HepG2 (cell line): ENCODE measurements around the gene HOXA7. TPM values are rescaled to one million over a fixed set of nuclear protein-coding genes. Genes with fewer than 3 reads are reported as not detected.

Experiments
- BCL6 ChIP-seq: IDR thresholded peaks from 2 replicates; pipeline ENCODE4 v1.6.1; 2016; ENCODE audit warnings: missing genetic modification reagents, missing compliant biosample characterization
- CBFB ChIP-seq: sonication (generic); formaldehyde crosslinking; IDR thresholded peaks from 2 replicates; pipeline ENCODE4 v1.4.0; 2020; ENCODE audit warnings: missing genetic modification reagents
- CBX2 ChIP-seq, 2 experiments: fragments of 200-600 bp in 1 of 2; sonication (generic); formaldehyde crosslinking in 1 of 2; IDR thresholded peaks; 2 replicates each; pipeline versions ENCODE4 v1.7.0 to v1.8.1; 2018 to 2022; ENCODE audit warnings: low read depth in 2 of 2, low read length in 1 of 2, mild to moderate bottlenecking in 1 of 2, missing genetic modification reagents in 1 of 2
- CREB1 ChIP-seq, 2 experiments: fragments of 450-650 bp in 1 of 2; IDR thresholded peaks; 2 replicates each; pipeline ENCODE4 v1.6.1; 2016 to 2017; ENCODE audit warnings: control low read depth in 1 of 2, mild to moderate bottlenecking in 1 of 2, missing compliant biosample characterization in 1 of 2, missing genetic modification characterization in 1 of 2
- FOXP1 ChIP-seq, 2 experiments: fragments of 450-650 bp in 1 of 2; IDR thresholded peaks; 2 replicates each; pipeline ENCODE4 v1.6.1; 2017 to 2018; ENCODE audit warnings: antibody characterized with exemption in 1 of 2
- HNRNPK ChIP-seq: fragments of 200-400 bp; formaldehyde crosslinking; IDR thresholded peaks from 2 replicates; pipeline ENCODE4 v1.6.1; 2018; ENCODE audit warnings: low read length, low read depth, moderate library complexity, mild to moderate bottlenecking; ENCODE audit not compliant: poor library complexity, severe bottlenecking
- MED8 ChIP-seq: sonication (generic); formaldehyde crosslinking; IDR thresholded peaks from 2 replicates; pipeline ENCODE4 v1.8.1; 2023; ENCODE audit warnings: mild to moderate bottlenecking, missing genetic modification reagents; ENCODE audit not compliant: insufficient replicate concordance
- MYC ChIP-seq: sonication (generic); formaldehyde crosslinking; IDR thresholded peaks from 2 replicates; pipeline ENCODE4 v1.9.0; 2021; ENCODE audit warnings: missing genetic modification reagents, borderline replicate concordance
- MZF1 ChIP-seq: sonication (generic); formaldehyde crosslinking; IDR thresholded peaks from 2 replicates; pipeline ENCODE4 v1.8.1; 2023; ENCODE audit warnings: mild to moderate bottlenecking, missing genetic modification reagents, borderline replicate concordance
- NRL ChIP-seq: sonication (generic); formaldehyde crosslinking; IDR thresholded peaks from 2 replicates; pipeline ENCODE4 v1.5.0; 2020; ENCODE audit warnings: missing genetic modification reagents, mild to moderate bottlenecking, moderate library complexity, borderline replicate concordance
- PHF21A ChIP-seq: sonication (generic); formaldehyde crosslinking; IDR thresholded peaks from 2 replicates; pipeline ENCODE4 v1.5.0; 2020; ENCODE audit warnings: mild to moderate bottlenecking, missing genetic modification reagents
- PTBP1 ChIP-seq: fragments of 200-400 bp; formaldehyde crosslinking; IDR thresholded peaks from 2 replicates; pipeline ENCODE4 v1.6.1; 2018; ENCODE audit warnings: low read length, low read depth; ENCODE audit not compliant: poor library complexity, severe bottlenecking
- RFX3 ChIP-seq: IDR thresholded peaks from 2 replicates; pipeline ENCODE4 v1.6.1; 2016; ENCODE audit warnings: missing biosample characterization, missing genetic modification reagents
- SIX1 ChIP-seq: sonication (generic); formaldehyde crosslinking; IDR thresholded peaks from 2 replicates; pipeline ENCODE4 v1.4.0; 2020; ENCODE audit warnings: missing genetic modification reagents, borderline replicate concordance
- SMARCE1 ChIP-seq: fragments of 450-650 bp; IDR thresholded peaks from 2 replicates; pipeline ENCODE4 v1.6.1; 2017; ENCODE audit warnings: borderline replicate concordance
- SYNCRIP ChIP-seq: fragments of 200-400 bp; formaldehyde crosslinking; IDR thresholded peaks from 2 replicates; pipeline ENCODE4 v1.6.1; 2018; ENCODE audit warnings: mild to moderate bottlenecking, low read depth, low read length; ENCODE audit not compliant: insufficient read depth
- TBX3 ChIP-seq: fragments of 450-650 bp; IDR thresholded peaks from 2 replicates; pipeline ENCODE4 v1.6.1; 2017; ENCODE audit warnings: antibody characterized with exemption, mild to moderate bottlenecking, inconsistent platforms, borderline replicate concordance
- TFE3 ChIP-seq: IDR thresholded peaks from 2 replicates; pipeline ENCODE4 v1.6.1; 2016
- ZBTB14 ChIP-seq: sonication (generic); formaldehyde crosslinking; IDR thresholded peaks from 2 replicates; pipeline ENCODE4 v1.4.0; 2020; ENCODE audit warnings: missing genetic modification reagents
- ZNF232 ChIP-seq: sonication (generic); formaldehyde crosslinking; IDR thresholded peaks from 2 replicates; pipeline ENCODE4 v1.4.0; 2020; ENCODE audit warnings: missing genetic modification reagents, borderline replicate concordance
- ZNF432 ChIP-seq: sonication (generic); formaldehyde crosslinking; IDR thresholded peaks from 2 replicates; pipeline ENCODE4 v1.5.0; 2020; ENCODE audit warnings: missing genetic modification reagents, mild to moderate bottlenecking, borderline replicate concordance
- ZNF558 ChIP-seq: sonication (generic); formaldehyde crosslinking; IDR thresholded peaks from 2 replicates; pipeline ENCODE4 v1.9.0; 2022; ENCODE audit warnings: mild to moderate bottlenecking, missing genetic modification reagents, borderline replicate concordance
- ZNF598 ChIP-seq: sonication (generic); formaldehyde crosslinking; IDR thresholded peaks from 2 replicates; pipeline ENCODE4 v1.5.1; 2020; ENCODE audit warnings: mild to moderate bottlenecking, missing genetic modification reagents, borderline replicate concordance
- ZNF7 ChIP-seq: IDR thresholded peaks from 2 replicates; pipeline ENCODE4 v1.6.1; 2016; ENCODE audit warnings: missing biosample characterization, missing genetic modification reagents
- ZNF713 ChIP-seq: sonication (generic); formaldehyde crosslinking; IDR thresholded peaks from 2 replicates; pipeline ENCODE4 v1.4.0; 2020; ENCODE audit warnings: mild to moderate bottlenecking, missing genetic modification reagents
- ZNF724P ChIP-seq: sonication (generic); formaldehyde crosslinking; IDR thresholded peaks from 2 replicates; pipeline ENCODE4 v1.8.0; 2022; ENCODE audit warnings: missing genetic modification reagents, borderline replicate concordance
- ZNF75D ChIP-seq: sonication (generic); formaldehyde crosslinking; IDR thresholded peaks from 2 replicates; pipeline ENCODE4 v1.8.1; 2023; ENCODE audit warnings: missing genetic modification reagents, mild to moderate bottlenecking, borderline replicate concordance
- ZNF777 ChIP-seq: sonication (generic); formaldehyde crosslinking; IDR thresholded peaks from 2 replicates; pipeline ENCODE4 v1.4.0; 2020; ENCODE audit warnings: missing genetic modification reagents
- polyA plus RNA-seq, 8 experiments: library from polyadenylated mRNA; depleted of rRNA in 3 of 8; stranded (reverse) in 7 of 8; unstranded in 1 of 8; fragments of >200 nt; fragmentation: Illumina TruSeq in 4 of 8; extraction: Trizol in 4 of 8; gene quantifications; 2 replicates each; pipeline versions ENCODE4 v1.2.1 to v1.2.3, GENCODE V29; 2011 to 2016; ENCODE audit warnings: low read depth in 4 of 8, missing spikeins in 1 of 8, mixed read lengths in 1 of 8; ENCODE audit not compliant: insufficient read depth in 1 of 8
- total RNA-seq, 5 experiments: library from RNA; depleted of rRNA; stranded (reverse); fragments of >200 nt; fragmentation: Illumina TruSeq; extraction: Trizol; gene quantifications; 2 replicates each; pipeline ENCODE4 v1.2.3, GENCODE V29; 2016; ENCODE audit warnings: low read depth in 1 of 5

HOXA7 gene
- total and polyA plus RNA-seq, 2 of the 13 experiments (the other 11 are each of a cell fraction or from before 2014, with no cell fraction given) = 0.05 TPM; not detected in 1

- TF ChIP-seq MYC (CRISPR knock-in tag) (0 out of 2 replicates have a peak, but pooled peaks have one; percentile 25), NRL (CRISPR knock-in tag) (peak; percentile 19; the same call in 1 of the 2 replicates), ZNF432 (CRISPR knock-in tag) (no peak), BCL6 (CRISPR knock-in tag) (peak; percentile 73), ZNF598 (CRISPR knock-in tag) (no peak), ZNF724P (CRISPR knock-in tag) (no peak), MED8 (no peak), TFE3 (no peak), ZNF777 (CRISPR knock-in tag) (peak; percentile 76; the same call in 1 of the 2 replicates), ZNF75D (no peak), FOXP1 (IDR thresholded peaks at IDR 0.05) (no peak), FOXP1 (CRISPR knock-in tag; IDR thresholded peaks at IDR 0.05) (no peak), SIX1 (CRISPR knock-in tag) (no peak), SYNCRIP (no peak), SMARCE1 (no peak), PHF21A (no peak), CBX2 (IDR thresholded peaks at IDR 0.05; ENCODE audit: low read depth, low read length) (0 out of 2 replicates have a peak, but pooled peaks have one; percentile 61), CBX2 (CRISPR knock-in tag; IDR thresholded peaks at IDR 0.05; ENCODE audit: low read depth) (no peak), CREB1 (IDR thresholded peaks at IDR 0.05) (no peak), CREB1 (CRISPR knock-in tag; IDR thresholded peaks at IDR 0.05) (no peak), ZNF7 (no peak), ZNF713 (CRISPR knock-in tag) (no peak), RFX3 (CRISPR knock-in tag) (no peak), HNRNPK (peak; percentile 27), ZNF558 (CRISPR knock-in tag) (no peak), ZBTB14 (CRISPR knock-in tag) (peak; percentile 36; the same call in 1 of the 2 replicates), PTBP1 (no peak), ZNF232 (CRISPR knock-in tag) (no peak), TBX3 (no peak), MZF1 (no peak), CBFB (CRISPR knock-in tag) (no peak)
These were observed 43.6 kb upstream of the HOXA7 start, which contains the start of gene HOXA13 (continued) for GRCh38 chr7:27199849-27200760.
